ENCODE data around the gene KRTAP12-1.
"Not testable (repeated sequence)": the region's sequence is repeated elsewhere in the genome, so short reads cannot be mapped to it uniquely, and the experiment has no call there.

The KRTAP12-1 gene

DNA sequence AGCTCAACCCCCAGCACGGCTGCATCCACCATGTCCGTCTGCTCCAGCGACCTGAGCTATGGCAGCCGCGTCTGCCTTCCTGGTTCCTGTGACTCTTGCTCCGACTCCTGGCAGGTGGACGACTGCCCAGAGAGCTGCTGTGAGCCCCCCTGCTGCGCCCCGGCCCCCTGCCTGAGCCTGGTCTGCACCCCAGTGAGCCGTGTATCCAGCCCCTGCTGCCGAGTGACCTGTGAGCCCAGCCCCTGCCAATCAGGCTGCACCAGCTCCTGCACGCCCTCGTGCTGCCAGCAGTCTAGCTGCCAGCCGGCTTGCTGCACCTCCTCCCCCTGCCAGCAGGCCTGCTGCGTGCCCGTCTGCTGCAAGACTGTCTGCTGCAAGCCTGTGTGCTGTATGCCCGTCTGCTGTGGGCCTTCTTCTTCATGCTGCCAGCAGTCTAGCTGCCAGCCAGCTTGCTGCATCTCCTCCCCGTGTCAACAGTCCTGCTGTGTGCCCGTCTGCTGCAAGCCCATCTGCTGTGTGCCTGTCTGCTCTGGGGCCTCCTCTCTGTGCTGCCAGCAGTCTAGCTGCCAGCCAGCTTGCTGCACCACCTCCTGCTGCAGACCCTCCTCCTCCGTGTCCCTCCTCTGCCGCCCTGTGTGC lies 15.3 kb upstream of the KRTAP12-1 start, which contains the start of gene KRTAP10-12:
TSS of gene KRTAP10-12 (plus strand) at position 1 of the 639 bp plus-strand sequence. CDS start at position 31, 30 bp downstream.
- DNase-seq = not testable (repeated sequence)

DNA sequence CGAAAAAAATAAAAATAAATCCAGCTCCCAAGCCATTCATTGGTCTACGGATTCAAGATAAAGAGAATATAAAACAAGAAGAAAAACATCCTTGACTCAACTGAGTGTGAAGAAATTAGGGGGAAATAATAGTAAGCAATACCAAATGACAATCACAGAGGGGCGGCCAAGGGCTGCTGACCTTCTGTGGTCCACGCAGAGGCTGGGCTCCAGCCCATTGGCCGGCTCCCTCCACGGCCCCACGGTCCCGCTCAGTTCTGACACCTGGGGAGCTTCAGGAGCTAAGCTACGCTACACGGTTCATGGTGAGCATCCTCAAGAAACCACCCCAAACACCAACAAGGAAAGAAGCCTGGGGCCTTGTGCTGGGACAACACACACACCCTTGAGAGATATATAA lies 14.6 kb upstream of the KRTAP12-1 start:
- DNase-seq = no peak

DNA sequence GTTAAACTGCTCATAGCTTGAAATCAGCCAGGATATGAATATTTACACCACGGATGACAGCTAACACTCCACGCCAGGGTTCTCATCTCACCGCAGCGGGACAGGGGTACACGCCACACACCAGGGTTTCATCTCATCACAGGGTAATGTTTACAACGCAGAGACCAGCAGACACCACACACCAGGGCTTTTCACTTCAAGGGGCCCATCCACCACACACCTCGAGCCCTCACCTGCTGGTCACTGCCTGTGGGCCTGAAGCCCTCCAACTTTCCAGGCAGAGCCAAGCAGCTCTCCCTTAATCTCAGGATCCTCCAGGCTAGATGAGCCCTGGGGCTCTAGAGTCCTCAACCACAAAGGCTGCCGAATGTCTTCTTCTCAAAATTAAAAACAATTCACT lies 13.7 kb upstream of the KRTAP12-1 start:
- DNase-seq = no peak

DNA sequence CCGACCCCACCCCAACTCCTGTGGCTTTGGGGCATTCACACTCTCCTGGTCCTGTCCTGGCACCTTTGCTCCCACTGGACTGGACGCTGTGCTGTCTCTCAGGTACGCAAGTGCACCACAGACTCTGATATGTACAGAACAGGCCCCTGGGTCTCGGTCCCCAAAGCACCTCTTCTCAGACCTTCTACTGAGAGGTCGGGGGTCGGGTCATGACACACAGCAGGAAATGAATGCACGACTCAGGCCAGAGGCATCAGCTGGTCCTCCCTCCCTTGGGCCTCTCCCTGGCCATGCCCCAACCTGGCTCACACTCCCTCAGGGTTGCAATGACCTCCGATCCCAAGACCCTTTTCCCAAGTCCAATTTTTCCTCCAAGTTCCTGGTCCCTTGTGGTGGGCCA lies 13.2 kb upstream of the KRTAP12-1 start:
- no peak for DNase-seq

DNA sequence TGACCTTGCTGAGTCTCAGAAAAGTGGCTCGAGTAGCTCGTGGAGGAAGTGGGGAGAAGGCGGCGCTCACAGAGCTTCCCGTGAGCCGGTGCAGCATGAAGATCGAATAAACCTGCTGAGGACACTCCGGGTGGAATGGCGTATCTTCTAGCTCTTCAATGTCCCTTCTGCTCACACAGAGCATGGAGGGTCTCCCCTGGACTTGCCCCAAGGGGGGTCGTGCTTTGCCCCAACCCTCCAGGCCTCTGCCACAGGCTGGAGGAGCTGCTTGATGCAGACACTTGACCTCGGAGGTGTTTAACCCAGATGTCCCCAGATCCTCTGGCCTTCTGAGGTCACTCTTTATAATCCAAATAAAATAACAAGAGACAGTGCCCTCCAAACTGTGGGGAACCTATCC lies 12.8 kb upstream of the KRTAP12-1 start:
- no peak for DNase-seq

DNA sequence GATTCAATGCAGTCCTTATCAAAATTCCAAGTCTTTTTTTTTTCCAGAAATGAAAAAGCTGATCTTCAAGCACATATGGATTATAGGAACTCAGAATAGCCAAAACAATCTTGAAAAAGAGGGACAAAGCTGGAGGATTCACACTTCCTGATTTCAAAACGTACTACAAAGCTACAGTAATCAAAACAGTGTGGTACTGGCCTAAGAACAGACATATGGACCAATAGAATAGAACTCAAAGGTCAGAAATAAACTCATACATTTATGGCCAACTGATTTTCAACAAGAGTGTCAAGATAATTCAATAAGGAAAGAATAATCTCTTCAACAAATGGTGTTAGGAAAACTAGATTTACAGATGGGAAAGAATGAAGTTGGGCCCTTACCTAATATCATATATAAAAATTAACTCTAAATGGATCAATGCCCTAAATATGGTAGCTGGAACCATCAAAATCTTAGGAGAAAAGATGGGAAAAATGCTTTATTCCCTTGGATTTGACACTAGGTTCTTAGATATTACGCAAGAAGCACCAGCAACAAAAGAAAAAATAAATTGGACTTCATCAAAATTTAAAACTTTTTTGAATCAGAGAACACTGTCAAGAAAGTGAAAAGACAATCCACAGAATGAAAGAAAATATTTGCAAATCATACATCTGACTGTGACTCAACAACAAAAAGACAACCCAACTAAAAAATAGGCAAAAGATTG lies 11.0 kb upstream of the KRTAP12-1 start:
- DNase-seq = no peak

DNA sequence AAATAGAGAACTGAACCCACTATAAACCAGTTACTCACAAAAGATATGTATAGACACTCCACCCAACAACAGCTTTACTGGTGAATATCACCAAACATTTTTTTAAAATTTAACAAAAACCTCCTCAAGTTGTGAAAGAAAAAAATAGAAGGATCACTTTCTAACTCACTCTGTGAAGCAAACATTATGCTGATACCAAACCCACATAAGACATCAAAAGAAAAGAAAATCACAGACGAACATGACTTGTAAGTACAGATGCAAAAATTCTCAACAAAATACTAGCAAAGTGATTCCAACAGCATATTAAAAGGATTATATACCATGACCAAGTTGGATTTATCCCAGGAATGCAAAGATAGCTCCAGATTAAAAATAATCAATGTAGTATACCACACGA lies 9.7 kb upstream of the KRTAP12-1 start:
- DNase-seq = no peak

DNA sequence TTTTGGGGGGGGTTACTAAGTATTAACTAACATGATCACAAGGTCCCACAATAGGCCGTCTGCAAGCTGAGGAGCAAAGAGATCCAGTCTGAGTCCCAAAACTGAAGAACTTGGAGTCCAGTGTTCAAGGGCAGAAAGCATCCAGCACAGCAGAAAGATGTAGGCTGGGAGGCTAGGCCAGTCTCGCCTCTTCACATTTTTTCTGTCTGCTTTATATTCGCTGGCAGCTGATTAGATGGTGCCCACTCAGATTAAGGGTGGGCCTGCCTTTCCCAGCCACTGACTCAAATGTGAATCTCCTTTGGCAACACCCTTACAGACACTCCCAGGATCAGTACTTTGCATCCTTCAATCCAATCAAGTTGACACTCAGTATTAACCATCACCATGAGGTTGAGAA lies 7.8 kb upstream of the KRTAP12-1 start:
- not testable (repeated sequence) for DNase-seq

DNA sequence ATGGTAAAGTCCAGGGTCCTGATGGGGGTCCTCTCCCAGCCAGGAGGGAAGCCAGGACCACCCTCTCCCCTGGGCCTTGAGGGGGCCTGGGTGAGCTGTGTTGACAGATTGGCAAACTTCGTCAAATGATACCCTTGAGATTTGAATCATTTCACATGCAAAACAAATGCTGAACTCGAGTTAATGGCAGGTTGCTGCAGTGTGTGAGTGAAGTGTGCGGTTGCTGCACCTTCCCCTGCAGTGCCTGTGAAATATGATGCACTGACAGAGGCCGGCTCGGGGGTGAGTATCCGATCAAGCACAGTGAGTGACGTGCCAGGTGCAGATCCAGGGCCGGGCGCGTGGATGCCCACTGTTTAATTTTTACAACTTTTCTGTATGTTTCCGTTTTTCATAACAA lies 5.7 kb upstream of the KRTAP12-1 start:
- no peak for DNase-seq

DNA sequence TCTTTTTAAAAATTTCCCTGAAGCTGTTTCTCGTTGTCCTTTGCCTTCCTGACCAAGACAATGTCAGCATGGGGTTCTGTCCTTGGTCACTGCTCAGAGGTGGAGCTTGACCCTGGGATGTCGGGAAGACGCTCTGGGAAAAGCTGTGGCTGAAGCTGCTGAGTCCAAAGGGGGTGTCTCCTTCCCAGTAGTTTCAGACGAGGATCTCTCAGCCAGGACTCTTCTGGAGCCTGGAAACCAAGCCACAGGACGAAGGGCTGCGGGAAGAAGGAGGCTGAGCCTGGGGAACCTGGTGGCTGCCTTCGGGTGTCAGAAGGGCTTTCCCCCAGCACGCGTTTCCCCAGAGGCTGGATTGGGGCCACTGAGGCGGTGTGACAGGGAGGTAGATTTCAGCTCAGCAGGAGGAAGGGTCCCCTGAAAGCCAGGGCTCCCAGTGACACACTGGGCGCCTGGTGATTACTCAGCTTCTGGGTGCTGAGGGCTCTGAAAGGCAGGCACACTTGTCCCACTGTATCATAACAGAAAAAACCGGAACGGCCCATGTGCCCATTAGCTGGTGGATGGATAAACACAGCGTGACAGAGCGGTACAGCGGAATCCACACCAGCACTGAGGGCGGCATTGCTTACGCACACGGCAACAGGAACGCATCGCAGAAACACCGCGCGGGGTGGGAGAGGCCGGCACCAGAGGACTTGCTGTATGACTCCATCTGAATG lies 5.0 kb upstream of the KRTAP12-1 start:
- DNase-seq = no peak

DNA sequence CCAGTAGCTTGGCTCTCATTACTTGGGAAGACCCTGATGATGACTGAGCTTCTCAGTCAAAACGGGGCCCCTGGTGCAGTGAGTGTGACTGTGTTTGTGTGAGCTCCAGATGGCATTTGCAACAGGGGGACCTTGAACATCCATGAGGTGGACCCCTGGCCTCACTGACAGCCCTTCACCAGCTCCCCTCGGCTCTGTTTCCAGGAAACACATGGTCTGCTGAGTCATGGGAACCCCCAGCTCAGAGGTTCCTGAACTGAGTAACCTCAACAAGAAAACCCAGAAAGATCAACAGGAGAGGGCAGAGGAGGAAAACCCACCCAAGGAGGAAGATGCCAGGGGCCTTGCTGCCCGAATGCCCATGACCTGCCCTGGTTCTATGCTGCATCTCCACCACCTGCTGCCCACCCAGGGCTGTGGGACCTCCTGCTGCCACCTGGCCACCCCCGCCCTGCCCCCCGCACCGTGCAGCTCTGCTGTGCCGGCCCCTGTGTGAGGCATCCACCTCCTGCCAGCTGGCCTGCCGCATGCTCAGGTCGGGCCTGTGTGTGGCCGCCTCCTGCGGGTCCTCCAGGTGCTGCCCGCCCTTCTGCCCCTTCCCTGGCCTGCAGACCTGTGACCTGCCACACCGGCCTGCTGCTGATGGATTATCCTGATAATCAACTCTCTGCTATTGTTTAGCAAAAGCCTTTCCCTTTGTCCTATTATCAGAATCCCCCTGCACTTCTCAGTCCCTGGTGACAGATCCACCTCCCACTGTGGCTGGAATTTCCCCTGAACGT lies 4.2 kb upstream of the KRTAP12-1 start:
- no peak for DNase-seq

DNA sequence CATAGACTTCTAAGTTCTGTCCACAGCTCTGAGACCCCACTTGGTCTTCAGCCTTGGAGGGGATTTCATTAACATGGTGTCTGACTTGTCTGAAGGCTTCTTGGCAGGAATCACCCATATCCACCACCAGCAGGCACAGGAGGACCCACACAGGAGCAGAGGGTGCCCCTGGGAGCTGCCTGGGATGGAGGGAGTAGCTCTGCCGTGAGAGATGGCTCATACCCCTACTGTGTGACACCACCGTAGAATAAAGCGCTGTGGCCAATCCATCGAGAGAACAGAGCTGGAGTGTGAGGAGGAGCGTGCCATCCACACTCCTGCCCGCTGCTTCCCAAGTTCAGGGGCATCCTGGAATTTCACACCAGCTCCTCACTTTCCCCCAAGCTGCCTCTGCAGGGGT lies 3.1 kb upstream of the KRTAP12-1 start:
- not testable (repeated sequence) for DNase-seq

DNA sequence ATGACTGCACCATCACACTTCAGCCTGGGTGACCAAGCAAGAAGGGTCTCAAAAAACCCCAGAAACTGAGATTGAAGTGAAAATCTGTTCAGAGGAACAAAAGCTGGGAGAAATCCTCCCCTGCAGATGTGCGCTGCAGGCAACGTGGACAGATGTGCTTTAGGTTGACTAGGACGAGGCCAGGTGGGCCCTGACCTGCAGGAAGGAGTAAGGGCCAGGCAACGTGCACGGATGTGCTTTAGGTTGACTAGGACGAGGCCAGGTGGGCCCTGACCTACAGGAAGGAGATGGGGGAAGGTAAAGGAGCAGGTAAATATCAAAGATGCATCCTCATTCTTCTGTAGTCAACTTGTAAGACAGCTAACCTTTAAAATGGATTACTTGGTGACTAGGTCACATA lies 2.5 kb upstream of the KRTAP12-1 start:
- no peak for DNase-seq

DNA sequence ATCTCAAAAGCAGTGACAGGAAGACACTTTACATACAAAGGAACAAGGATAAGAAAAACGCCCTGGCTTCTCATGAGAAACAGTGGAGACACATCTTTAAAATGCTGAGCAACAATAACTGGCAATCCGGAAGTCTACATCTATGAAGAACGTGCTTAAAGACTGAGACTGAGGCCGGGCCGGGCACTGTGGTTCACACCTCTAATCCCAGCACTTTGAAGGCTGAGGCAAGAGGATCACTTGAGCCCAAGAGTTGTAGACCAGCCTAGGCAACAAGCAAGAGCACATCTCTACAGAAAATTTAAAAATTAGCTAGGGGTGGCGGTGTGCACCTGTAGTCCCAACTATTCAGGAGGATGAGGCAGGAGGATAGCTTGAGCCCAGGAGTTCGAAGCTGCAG lies 2.1 kb upstream of the KRTAP12-1 start:
- no peak for DNase-seq

DNA sequence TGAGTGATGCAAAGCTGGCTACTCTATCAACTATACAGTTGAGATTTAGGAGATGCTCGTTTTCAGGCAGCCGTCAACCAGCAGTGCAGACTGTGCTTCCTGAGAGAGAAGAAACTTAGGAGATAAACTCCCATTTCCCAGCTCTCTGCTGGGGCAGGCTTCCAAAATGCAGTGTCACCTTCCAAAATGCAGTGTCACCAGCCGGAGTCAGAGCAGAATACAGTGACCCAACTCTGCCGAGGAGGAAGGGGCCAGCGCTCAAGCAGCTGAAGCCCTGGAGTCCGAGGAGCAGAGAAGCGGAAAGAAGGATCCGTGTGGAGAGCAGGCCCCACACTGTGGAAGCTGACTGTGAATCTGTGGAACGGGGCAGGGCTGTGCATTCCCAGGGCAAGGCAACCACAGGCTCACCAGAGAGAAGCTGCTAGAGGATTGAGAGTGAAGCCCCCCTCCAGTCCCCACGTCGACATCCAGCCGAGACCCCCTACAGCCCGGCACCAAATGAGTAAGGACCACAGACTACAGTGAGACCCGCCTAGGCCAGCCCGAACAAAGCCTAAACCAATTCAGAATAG lies 703 bp upstream of the KRTAP12-1 start:
- DNase-seq = no peak

DNA sequence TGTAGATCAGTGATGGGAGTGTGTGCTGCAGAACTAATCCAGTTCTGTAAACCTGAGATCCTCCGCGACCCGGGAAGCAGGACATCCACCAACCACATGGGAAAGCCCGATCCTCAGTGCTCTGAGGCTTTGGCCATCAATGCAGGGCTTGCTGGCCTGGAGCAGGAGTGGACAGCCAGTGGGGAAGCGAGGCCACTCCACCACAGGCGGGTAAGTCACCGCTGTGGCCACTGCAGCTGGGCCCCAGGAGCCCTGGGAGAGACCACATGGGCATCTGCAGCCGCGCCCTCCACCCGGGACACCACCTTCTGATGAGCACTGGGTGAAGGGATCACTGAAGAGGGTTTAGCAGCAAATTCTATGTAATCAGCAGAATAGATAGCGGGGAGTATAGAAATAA lies 811 bp downstream of the KRTAP12-1 start:
- no peak for DNase-seq

DNA sequence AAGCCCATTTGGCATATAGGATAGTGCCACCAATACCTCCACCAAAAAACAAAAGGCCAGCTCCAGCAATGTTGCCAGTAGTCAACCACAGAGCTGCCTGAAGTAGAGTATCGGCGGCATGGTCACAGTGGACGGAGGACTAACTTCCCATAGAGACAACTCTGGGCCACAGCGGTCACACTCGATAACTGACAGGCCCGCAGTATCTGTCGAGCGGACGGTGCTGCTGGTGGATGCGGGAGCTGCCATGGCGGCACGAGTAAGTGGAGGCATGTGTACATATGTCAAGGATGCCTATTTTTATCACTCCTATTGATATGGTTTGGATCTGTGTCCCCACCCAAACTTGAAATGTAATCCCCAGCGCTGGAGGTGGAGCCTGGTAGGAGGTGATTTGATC lies 4.1 kb downstream of the KRTAP12-1 start:
- no peak for DNase-seq

DNA sequence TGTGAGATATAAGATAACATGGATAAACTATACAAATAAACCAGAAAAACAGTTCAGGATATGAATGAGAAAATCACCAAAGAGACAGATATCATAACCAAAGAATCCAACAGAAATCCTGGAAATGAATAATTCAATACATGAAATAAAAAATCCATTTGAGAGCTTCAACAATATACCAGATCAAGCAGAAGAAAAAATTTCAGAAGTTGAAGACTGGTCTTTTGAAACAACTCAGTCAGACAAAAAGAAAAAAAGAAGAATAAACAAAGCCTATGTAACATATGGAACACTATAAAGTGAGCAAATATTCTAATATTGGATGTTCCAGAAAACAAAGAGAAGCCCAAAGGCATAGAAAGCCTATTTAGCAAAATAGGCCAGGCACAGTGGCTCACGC lies 10.1 kb downstream of the KRTAP12-1 start:
- no peak for DNase-seq

DNA sequence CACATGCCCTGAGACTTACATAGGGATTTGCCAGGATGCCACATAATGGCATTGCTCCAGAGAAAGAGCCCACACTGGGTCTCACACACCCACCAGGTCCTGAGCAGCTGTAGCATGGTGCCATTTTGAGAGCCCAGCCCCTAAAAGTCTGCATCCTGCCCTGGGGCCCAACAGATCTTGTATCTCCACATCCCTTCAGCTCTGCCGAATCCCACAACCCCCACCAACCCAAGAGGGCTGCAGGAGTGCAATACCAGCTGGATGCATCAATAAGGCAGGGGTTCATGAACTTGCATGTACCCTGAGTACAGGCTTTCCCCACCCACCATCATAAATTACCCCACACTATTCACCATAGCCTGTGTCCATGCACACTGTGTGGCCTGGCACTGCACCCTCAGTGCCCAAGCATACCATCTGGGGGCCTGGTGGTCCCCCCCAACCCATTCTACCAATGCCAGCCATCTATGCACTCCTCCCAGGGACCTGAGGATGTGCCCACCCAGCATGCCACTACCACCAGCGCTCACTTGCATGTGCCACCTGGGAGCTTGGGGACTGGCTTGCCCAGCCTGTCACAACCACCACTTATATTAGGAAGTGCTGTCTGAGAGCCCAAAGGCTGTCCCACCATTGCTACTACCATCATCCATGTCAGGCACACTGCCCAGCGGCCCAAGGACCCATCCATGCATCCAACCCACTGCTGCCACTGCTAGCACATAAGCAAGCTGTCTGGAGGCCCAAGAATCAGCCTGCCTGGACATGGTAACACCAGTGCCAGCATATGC lies 11.1 kb downstream of the KRTAP12-1 start:
- no peak for DNase-seq

DNA sequence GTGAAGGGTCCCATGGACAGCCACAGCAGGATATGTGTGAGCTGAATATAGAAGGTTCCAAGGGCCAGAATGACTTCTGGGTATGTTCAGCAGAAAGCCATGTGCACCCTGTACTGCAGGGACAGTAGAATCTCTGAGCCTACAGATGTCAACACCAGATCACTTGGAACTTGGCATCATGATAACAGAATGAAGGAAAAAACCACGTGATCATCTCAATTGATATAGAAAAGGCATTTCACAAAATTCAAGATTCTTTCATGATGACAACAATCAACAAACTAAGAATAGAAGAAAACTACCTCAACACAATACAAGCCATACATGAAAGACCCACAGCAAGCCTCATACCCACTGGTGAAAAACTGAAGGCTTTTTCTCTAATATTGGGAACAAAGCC lies 14.4 kb downstream of the KRTAP12-1 start:
- no peak for DNase-seq

DNA sequence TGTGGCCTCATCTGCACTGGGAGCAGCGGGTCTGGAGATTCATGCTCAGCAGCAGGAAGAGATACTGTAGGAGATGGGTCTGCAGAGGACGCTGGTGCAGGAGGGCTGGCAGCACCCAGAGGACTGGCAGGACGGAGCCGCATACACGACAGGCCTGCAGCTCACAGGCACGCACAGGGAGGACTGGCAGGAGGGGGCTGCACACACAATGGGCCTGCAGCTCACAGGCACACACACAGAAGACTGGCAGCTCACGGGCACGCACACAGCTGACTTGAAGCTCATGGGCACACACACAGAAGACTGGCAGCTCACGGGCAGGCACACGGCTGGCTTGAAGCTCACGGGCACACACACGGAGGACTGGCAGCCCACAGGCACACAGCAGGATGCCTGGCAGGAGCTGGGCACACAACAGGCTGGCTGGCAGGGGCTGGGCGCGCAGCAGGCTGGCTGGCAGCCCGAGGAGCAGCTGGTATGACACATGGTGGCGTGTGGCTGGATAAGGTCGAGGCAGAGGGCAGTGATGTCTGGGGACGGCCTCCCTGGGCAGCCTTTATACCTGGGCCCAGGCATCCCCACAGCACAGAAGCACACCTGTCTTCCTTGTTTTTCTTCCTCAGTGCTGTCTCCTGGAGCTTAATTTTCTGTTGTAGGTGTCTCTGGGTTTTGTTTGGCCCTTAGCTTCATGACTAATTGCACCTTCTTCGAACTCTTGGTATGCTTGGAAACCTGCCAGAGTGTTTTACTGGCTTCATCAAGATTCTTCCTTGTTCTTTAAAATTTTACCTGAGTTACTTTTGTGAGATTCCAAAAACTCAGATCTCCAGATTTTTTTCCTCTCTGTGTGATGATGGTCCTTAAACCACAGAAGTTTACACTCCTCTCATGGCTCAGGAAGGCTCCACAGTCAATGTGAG lies 15.3 kb downstream of the KRTAP12-1 start, which contains the start of gene KRTAP12-2:
TSS of gene KRTAP12-2 (minus strand) at position 527 of the 920 bp plus-strand sequence. CDS start at position 486, 41 bp downstream.
- DNase-seq = no peak
